GM21825 (cell line): ENCODE results near the gene UBE2K.
"Not testable (repeated sequence)": the region's sequence is repeated elsewhere in the genome, so short reads cannot be mapped to it uniquely, and the experiment has no call there.

Experiments used
- ATAC-seq: cut with Tn5 transposase; IDR thresholded peaks from one replicate; pipeline ENCODE4 v1.9.1; 2021; ENCODE audit warnings: mild to moderate bottlenecking, moderate library complexity; ENCODE audit not compliant: unreplicated experiment

The UBE2K gene

GRCh38 chr4:39792529-39792928, 94.6 kb downstream of the UBE2K start:
- no peak for ATAC-seq

- not testable (repeated sequence) for ATAC-seq
Measured at GRCh38 chr4:39792976-39793375, 95.0 kb downstream of the UBE2K start.

- ATAC-seq = no peak
Measured at GRCh38 chr4:39802005-39802404, 104.1 kb downstream of the UBE2K start.

GRCh38 chr4:39808231-39808749, 110.4 kb downstream of the UBE2K start:
- no peak for ATAC-seq

- ATAC-seq = no peak
Measured at GRCh38 chr4:39812500-39812899, 114.6 kb downstream of the UBE2K start.

- not testable (repeated sequence) for ATAC-seq
Measured at GRCh38 chr4:39813033-39813432, 115.1 kb downstream of the UBE2K start.

GRCh38 chr4:39813761-39814160, 115.8 kb downstream of the UBE2K start:
- ATAC-seq = not testable (repeated sequence)

- no peak for ATAC-seq
Measured at GRCh38 chr4:39814403-39815185, 116.7 kb downstream of the UBE2K start.

- no peak for ATAC-seq
Measured at GRCh38 chr4:39818646-39819045, 120.7 kb downstream of the UBE2K start.

GRCh38 chr4:39820186-39820585, 122.2 kb downstream of the UBE2K start:
- no peak for ATAC-seq

- no peak for ATAC-seq
Measured at GRCh38 chr4:39821951-39822350, 124.0 kb downstream of the UBE2K start.

- ATAC-seq = no peak
Measured at GRCh38 chr4:39822662-39823061, 124.7 kb downstream of the UBE2K start.

- no peak for ATAC-seq
Measured at GRCh38 chr4:39823191-39823590, 125.3 kb downstream of the UBE2K start.

GRCh38 chr4:39825090-39825489, 127.2 kb downstream of the UBE2K start:
- no peak for ATAC-seq

GRCh38 chr4:39825741-39826231, 127.8 kb downstream of the UBE2K start:
- ATAC-seq = no peak
